ENCODE data around the gene STK32C.

Gene STK32C

GRCh38 chr10:132307823-132308586 lies at the start of gene STK32C:
STK32C (minus strand) TSS chr10:132307950; CDS start chr10:132307833, 117 bp downstream.
- DNase-seq, result peak; percentile 91

GRCh38 chr10:132356621-132357195 lies 49.0 kb upstream of the STK32C start:
- no peak for DNase-seq

GRCh38 chr10:132355754-132356153 lies 48.0 kb upstream of the STK32C start:
- DNase-seq, result no peak

GRCh38 chr10:132355297-132355696 lies 47.5 kb upstream of the STK32C start:
- DNase-seq, result no peak

GRCh38 chr10:132354356-132355094 lies 46.8 kb upstream of the STK32C start:
- DNase-seq, result no peak

- no peak for DNase-seq
Measured at GRCh38 chr10:132353456-132354355, 46.0 kb upstream of the STK32C start.

GRCh38 chr10:132352462-132353308 lies 44.9 kb upstream of the STK32C start:
- DNase-seq, result peak; percentile 86

- peak; percentile 80 for DNase-seq
Measured at GRCh38 chr10:132351611-132352010, 43.9 kb upstream of the STK32C start.

GRCh38 chr10:132350946-132351345 lies 43.2 kb upstream of the STK32C start:
- no peak for DNase-seq

- DNase-seq, result no peak
Measured at GRCh38 chr10:132350391-132350790, 42.6 kb upstream of the STK32C start.

- DNase-seq, result no peak
Measured at GRCh38 chr10:132349766-132350165, 42.0 kb upstream of the STK32C start.

- no peak for DNase-seq
Measured at GRCh38 chr10:132347931-132348267, 40.1 kb upstream of the STK32C start.

- DNase-seq, result no peak
Measured at GRCh38 chr10:132347211-132347930, 39.6 kb upstream of the STK32C start.

GRCh38 chr10:132346806-132347205 lies 39.1 kb upstream of the STK32C start:
- no peak for DNase-seq

- DNase-seq, result no peak
Measured at GRCh38 chr10:132345345-132345744, 37.6 kb upstream of the STK32C start.

GRCh38 chr10:132344386-132344785 lies 36.6 kb upstream of the STK32C start:
- DNase-seq, result no peak

- no peak for DNase-seq
Measured at GRCh38 chr10:132342553-132342952, 34.8 kb upstream of the STK32C start.

GRCh38 chr10:132341781-132342180 lies 34.0 kb upstream of the STK32C start:
- no peak for DNase-seq

- no peak for DNase-seq
Measured at GRCh38 chr10:132341017-132341416, 33.3 kb upstream of the STK32C start.

- no peak for DNase-seq
Measured at GRCh38 chr10:132339276-132339675, 31.5 kb upstream of the STK32C start.

- DNase-seq, result no peak
Measured at GRCh38 chr10:132338876-132339275, 31.1 kb upstream of the STK32C start.
